Gastroesophageal sphincter (tissue), 3 donors: ENCODE results near the gene EXOC4.

Source experiments
- CTCF ChIP-seq, 4 experiments: fragments of 200-600 bp in 2 of 4; fragments of 450-650 bp in 2 of 4; sonication (generic) in 1 of 4; IDR thresholded peaks; one replicate each; pipeline ENCODE4 v1.5.1; 2017 to 2019; ENCODE audit warnings: antibody characterized with exemption in 4 of 4, mild to moderate bottlenecking in 2 of 4, moderate library complexity in 2 of 4
- POLR2A ChIP-seq, 2 donors: fragments of 450-650 bp; IDR thresholded peaks; one replicate each; pipeline ENCODE4 v1.6.1; 2017; ENCODE audit warnings: antibody characterized with exemption in 2 of 2, mild to moderate bottlenecking in 2 of 2, moderate library complexity in 1 of 2

- TF ChIP-seq CTCF (IDR thresholded peaks at IDR 0.05) (no peak), POLR2A (IDR thresholded peaks at IDR 0.05) (no peak)
These were observed 17.7 kb upstream of the EXOC4 start for GRCh38 chr7:133234961-133235875.
